DOHH2 (cell line): Measurements from ENCODE around the gene ZNF862.

Experiments
- H3F3A ChIP-seq: fragments of 200-600 bp; sonication (generic), shearing (Covaris generic); 2 replicates; pipeline ENCODE4 v1.6.0; 2016; ENCODE audit warnings: antibody characterized with exemption, mild to moderate bottlenecking; ENCODE audit not compliant: control insufficient read depth, insufficient read depth
- H3K27ac ChIP-seq: fragments of 200-600 bp; sonication (generic); 2 replicates; pipeline ENCODE4 v1.5.1; 2014; ENCODE audit warnings: low read depth, mild to moderate bottlenecking, low read length, moderate library complexity
- H3K27me3 ChIP-seq: fragments of 200-600 bp; sonication (generic); 2 replicates; pipeline ENCODE4 v1.6.1; 2014; ENCODE audit warnings: mild to moderate bottlenecking, low read length, mixed read lengths; ENCODE audit not compliant: control insufficient read depth
- H3K36me3 ChIP-seq: fragments of 200-600 bp; sonication (generic); 2 replicates; pipeline ENCODE4 v1.6.1; 2014; ENCODE audit warnings: mild to moderate bottlenecking, low read length, moderate library complexity, mixed read lengths; ENCODE audit not compliant: control insufficient read depth
- H3K4me1 ChIP-seq: fragments of 200-600 bp; sonication (generic); 2 replicates; pipeline ENCODE4 v1.6.1; 2014; ENCODE audit warnings: mild to moderate bottlenecking, low read length, mixed read lengths; ENCODE audit not compliant: control insufficient read depth
- H3K4me2 ChIP-seq: fragments of 200-600 bp; sonication (generic); 2 replicates; pipeline ENCODE4 v1.6.0; 2014; ENCODE audit warnings: mild to moderate bottlenecking, low read length, moderate library complexity
- H3K4me3 ChIP-seq: fragments of 200-600 bp; sonication (generic); 2 replicates; pipeline ENCODE4 v1.5.1; 2014; ENCODE audit warnings: mild to moderate bottlenecking, low read length, mixed read lengths
- H3K79me2 ChIP-seq: fragments of 200-600 bp; sonication (generic); 2 replicates; pipeline ENCODE4 v1.6.1; 2014; ENCODE audit warnings: mild to moderate bottlenecking, low read length, mixed read lengths; ENCODE audit not compliant: control insufficient read depth
- H3K9me2 ChIP-seq: fragments of 200-600 bp; sonication (generic); replicated peaks from 2 replicates; pipeline ENCODE4 v1.6.1; 2014; ENCODE audit warnings: mild to moderate bottlenecking, low read length, mixed read lengths; ENCODE audit not compliant: control insufficient read depth
- H3K9me3 ChIP-seq: fragments of 200-600 bp; sonication (generic); 2 replicates; pipeline ENCODE4 v1.6.1; 2014; ENCODE audit warnings: antibody characterized with exemption, low read length, mixed read lengths; ENCODE audit not compliant: control insufficient read depth, insufficient read depth
- H4K20me1 ChIP-seq: fragments of 200-600 bp; sonication (generic); 2 replicates; pipeline ENCODE4 v1.6.0; 2014; ENCODE audit warnings: low read depth, mild to moderate bottlenecking, antibody characterized with exemption, low read length, moderate library complexity; ENCODE audit not compliant: control insufficient read depth, insufficient read depth
- EZH2phosphoT487 ChIP-seq: fragments of 200-600 bp; sonication (generic); IDR thresholded peaks from 2 replicates; pipeline ENCODE4 v1.6.1; 2017; ENCODE audit warnings: borderline replicate concordance, mild to moderate bottlenecking, antibody characterized with exemption, low read length, moderate library complexity, mixed read lengths
- TF ChIP-seq, protein P1 (sequence below): fragments of 200-600 bp; sonication (generic); IDR thresholded peaks from one replicate; pipeline ENCODE4 v1.5.1; 2014; ENCODE audit warnings: antibody characterized with exemption, mild to moderate bottlenecking, low read depth, low read length; ENCODE audit not compliant: poor library complexity, severe bottlenecking

Gene ZNF862

DNA sequence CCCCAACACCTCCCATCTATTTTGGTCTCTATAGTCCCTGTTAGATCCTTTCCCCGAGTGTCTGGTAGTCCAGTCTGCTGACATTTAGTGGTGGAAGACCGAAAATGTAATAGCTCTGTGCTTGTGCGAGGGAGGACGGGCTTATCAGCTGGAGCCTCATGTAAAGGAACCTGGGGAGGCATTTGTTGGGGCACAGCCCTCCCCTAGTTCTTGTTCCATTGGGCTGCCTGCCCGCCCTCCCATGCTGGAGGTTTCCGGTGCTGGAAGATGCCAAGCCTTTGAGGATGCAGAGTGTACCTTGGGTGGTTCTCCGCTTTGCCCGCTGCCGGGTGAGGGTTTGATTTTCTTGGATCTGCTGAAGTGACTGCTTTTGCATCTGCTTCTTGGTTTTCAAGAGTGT, 5.4 kb downstream of the ZNF862 start:
- Histone ChIP-seq H3K27me3 (peaks cover 5% of the 10 kb centered on the region; the same call in 1 of the 2 replicates), H3K79me2 (peaks cover 13% of the 10 kb centered on the region), H3K27ac (no peak overlapping the region), H4K20me1 (peaks cover 2% of the 10 kb centered on the region; the same call in 1 of the 2 replicates), H3K9me3 (no peaks in the 10 kb centered on the region), H3K4me2 (no peak overlapping the region), H3K4me1 (peaks cover 22% of the 10 kb centered on the region), H3K9me2 (no peaks in the 10 kb centered on the region), H3K36me3 (no peaks in the 10 kb centered on the region), H3K4me3 (no peak overlapping the region), H3F3A (no peaks in the 10 kb centered on the region; the same call in none of the 2 replicates)
- TF ChIP-seq, protein P1, sequence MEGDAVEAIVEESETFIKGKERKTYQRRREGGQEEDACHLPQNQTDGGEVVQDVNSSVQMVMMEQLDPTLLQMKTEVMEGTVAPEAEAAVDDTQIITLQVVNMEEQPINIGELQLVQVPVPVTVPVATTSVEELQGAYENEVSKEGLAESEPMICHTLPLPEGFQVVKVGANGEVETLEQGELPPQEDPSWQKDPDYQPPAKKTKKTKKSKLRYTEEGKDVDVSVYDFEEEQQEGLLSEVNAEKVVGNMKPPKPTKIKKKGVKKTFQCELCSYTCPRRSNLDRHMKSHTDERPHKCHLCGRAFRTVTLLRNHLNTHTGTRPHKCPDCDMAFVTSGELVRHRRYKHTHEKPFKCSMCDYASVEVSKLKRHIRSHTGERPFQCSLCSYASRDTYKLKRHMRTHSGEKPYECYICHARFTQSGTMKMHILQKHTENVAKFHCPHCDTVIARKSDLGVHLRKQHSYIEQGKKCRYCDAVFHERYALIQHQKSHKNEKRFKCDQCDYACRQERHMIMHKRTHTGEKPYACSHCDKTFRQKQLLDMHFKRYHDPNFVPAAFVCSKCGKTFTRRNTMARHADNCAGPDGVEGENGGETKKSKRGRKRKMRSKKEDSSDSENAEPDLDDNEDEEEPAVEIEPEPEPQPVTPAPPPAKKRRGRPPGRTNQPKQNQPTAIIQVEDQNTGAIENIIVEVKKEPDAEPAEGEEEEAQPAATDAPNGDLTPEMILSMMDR, result no peak
- TF ChIP-seq EZH2phosphoT487, result no peak

DNA sequence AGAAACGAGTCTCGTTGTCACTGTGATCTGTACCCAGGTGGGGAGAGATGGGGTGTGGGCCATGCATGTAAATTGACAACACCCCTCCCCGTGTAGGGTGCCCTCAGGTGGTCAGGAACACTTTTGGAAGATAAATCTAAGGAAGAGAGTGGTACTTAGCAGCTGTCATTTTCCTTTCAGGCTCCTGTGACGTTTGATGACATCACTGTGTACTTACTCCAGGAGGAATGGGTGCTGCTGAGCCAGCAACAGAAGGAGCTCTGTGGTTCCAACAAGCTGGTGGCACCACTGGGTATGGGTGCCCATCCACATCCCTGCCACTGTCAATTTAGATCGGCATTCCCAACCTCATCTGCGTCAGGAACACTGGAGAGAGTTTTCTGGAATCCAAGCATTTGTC, 6.3 kb downstream of the ZNF862 start:
- H3F3A ChIP-seq, result no peaks in the 10 kb centered on the region; the same call in none of the 2 replicates
- TF ChIP-seq EZH2phosphoT487, result no peak
- TF ChIP-seq, protein P1, result no peak
- no peaks in the 10 kb centered on the region for H3K36me3 ChIP-seq
- peaks cover 2% of the 10 kb centered on the region; the same call in 1 of the 2 replicates for H4K20me1 ChIP-seq
- peaks cover 5% of the 10 kb centered on the region for H3K79me2 ChIP-seq
- no peaks in the 10 kb centered on the region for H3K9me3 ChIP-seq
- H3K4me1 ChIP-seq, result peaks cover 15% of the 10 kb centered on the region
- no peak overlapping the region for H3K4me3 ChIP-seq
- H3K27me3 ChIP-seq, result peaks cover 5% of the 10 kb centered on the region; the same call in 1 of the 2 replicates
- H3K9me2 ChIP-seq, result no peaks in the 10 kb centered on the region
- H3K4me2 ChIP-seq, result no peak overlapping the region
- no peak overlapping the region for H3K27ac ChIP-seq

DNA sequence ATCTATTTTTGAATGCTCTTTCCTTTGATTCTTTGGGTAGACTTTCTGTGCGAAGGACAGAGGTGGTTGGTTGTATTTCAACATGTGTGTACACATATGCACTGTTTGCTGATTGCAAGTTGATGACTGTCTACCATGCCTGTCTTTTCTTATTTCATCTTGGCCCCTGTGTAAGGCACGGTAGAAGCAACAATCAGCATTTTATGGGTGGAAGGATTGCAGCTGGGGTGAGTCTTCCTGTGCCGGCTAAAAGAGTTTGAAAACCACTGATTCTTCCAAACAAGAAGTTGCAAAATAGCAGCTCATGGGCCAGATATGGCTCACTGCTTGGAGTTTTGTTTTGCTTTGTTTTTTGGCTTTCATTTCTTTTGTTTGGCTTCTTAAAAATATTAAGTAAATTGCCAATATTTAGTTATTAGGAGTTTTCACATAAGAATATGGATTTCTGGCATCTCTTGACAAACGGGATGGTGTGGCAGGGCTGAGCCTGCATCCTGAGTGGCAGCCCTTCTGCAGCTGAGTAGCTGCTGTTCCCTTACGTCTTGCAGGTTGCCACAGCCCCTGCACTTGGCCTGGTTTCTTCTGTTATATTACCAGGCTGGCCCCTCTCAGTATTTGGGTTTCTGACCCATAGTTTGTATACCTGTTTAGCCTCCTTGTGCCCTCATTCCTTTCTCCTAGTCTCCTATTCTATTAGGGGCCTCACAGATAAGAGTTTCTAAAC, 7.2 kb downstream of the ZNF862 start:
- Histone ChIP-seq H3K4me3 (no peak overlapping the region), H3K9me3 (no peaks in the 10 kb centered on the region), H3K9me2 (no peaks in the 10 kb centered on the region), H3K27ac (no peak overlapping the region), H3K4me2 (no peak overlapping the region), H3K4me1 (peaks cover 11% of the 10 kb centered on the region), H4K20me1 (peaks cover 2% of the 10 kb centered on the region; the same call in 1 of the 2 replicates), H3K27me3 (peaks cover 5% of the 10 kb centered on the region; the same call in 1 of the 2 replicates), H3F3A (no peaks in the 10 kb centered on the region; the same call in none of the 2 replicates), H3K36me3 (no peaks in the 10 kb centered on the region), H3K79me2 (no peaks in the 10 kb centered on the region)
- no peak for TF ChIP-seq EZH2phosphoT487

DNA sequence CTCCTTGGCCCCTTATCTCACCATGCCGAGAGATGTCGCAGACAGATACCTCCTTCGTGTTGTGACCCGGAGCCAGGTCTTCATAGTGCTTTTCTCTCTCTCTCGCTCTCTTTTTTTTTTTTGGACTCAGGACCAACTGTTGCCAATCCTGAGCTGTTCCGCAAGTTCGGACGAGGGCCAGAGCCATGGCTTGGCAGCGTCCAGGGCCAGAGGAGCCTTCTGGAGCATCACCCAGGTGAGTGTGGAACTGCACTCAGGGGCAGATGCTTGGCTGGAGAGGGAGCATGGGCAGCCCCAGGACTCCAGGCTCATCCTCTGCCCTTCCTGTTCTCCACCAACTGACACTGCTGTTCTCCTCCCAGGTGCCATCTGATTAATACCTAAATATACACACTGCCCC, 7.8 kb downstream of the ZNF862 start:
- Histone ChIP-seq H3F3A (no peaks in the 10 kb centered on the region; the same call in none of the 2 replicates), H3K4me1 (peaks cover 11% of the 10 kb centered on the region), H3K79me2 (no peaks in the 10 kb centered on the region), H3K4me2 (no peak overlapping the region), H3K9me2 (no peaks in the 10 kb centered on the region), H3K27ac (no peak overlapping the region), H3K36me3 (no peaks in the 10 kb centered on the region), H3K4me3 (no peak overlapping the region), H4K20me1 (no peaks in the 10 kb centered on the region), H3K9me3 (no peaks in the 10 kb centered on the region), H3K27me3 (peaks cover 5% of the 10 kb centered on the region; the same call in 1 of the 2 replicates)
- TF ChIP-seq, protein P1, result no peak
- TF ChIP-seq EZH2phosphoT487, result no peak
